ENCODE data around the gene CARS1.
"Not testable (repeated sequence)": the region's sequence is repeated elsewhere in the genome, so short reads cannot be mapped to it uniquely, and the experiment has no call there.

Gene CARS1

DNA sequence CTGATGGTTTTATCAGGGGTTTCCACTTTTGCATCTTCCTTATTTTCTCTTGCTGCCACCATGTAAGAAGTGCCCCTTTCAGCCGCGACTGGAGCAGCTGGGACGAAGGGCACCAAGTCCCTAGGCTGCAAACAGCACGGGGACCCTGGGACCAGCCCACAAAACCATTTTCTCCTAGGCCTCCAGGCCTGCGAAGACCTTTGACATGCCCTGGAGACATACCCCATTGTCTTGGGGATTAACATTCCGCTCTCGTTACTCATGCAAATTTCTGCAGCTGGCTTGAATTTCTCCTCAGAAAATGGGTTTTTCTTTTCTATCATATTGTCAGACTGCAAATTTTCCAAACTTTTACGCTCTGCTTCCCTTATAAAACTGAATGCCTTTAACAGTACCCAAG is 6.7 kb upstream of the CARS1 start:
- DNase-seq (ENCODE audit: insufficient read length, low spot score); FAIRE-seq: not testable (repeated sequence)

DNA sequence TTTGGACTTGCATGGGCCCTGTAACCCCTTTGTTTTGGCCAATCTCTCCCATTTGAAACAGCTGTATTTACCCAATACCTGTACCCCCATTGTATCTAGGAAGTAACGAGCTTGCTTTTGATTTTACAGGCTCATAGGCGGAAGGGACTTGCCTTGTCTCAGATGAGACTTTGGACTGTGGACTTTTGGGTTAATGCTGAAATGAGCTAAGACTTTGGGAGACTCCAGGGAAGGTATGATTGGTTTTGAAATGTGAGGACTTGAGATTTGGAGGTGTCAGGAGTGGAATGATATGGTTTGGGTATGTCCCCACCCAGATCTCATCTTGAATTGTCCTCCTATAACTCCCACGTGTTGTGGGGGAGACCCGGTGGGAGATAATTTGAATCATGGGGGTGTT is 6.2 kb upstream of the CARS1 start:
- not testable (repeated sequence) for DNase-seq (ENCODE audit: insufficient read length, low spot score); FAIRE-seq

- no peak for FAIRE-seq
- DNase-seq (ENCODE audit: insufficient read length, low spot score): no peak
Observed at GRCh38 chr11:3060436-3061025, 3.3 kb upstream of the CARS1 start.

DNA sequence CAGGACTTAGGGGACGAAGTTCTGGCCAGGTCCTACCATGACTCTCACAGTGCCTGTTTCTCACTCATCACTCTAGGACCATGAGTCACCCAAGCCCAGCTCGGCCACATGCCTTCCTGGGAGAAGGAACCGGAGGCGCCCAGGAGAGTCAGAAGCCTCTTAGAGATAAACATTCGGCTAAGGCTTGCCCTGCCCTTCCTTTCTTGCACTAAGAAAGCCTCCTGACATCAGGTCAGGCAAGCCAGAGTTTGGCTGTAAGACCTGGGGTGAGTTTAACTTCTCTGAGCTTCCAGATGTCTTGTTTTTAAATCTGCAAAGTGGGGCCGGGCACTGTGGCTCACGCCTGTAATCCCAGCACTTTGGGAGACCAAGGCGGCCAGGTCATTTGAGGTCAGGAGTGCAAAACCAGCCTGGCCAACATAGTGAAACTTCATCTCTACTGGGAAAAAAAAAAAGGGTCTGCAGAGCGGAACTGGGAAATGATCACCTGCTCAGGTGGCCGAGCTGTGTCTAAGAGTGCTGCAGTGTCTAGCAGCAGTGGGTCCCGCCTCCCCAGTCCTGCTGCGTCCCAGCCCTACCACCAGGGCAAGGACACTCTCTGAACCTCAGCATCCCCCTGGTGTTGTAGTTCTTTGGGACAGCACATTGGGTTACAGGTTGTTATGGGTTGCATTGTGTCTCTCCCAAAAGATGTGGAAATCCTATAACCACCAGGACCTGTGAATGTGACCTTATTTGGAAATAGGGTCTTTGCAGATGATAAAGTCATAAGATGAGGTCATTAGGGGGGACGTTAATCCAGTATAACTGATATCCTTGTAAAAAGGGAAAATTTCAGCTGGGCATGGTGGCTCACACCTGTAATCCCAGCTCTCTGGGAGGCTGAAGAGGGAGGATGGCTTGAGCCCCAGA is 1.8 kb upstream of the CARS1 start:
- FAIRE-seq (no peak), DNase-seq (ENCODE audit: insufficient read length, low spot score) (no peak)

DNA sequence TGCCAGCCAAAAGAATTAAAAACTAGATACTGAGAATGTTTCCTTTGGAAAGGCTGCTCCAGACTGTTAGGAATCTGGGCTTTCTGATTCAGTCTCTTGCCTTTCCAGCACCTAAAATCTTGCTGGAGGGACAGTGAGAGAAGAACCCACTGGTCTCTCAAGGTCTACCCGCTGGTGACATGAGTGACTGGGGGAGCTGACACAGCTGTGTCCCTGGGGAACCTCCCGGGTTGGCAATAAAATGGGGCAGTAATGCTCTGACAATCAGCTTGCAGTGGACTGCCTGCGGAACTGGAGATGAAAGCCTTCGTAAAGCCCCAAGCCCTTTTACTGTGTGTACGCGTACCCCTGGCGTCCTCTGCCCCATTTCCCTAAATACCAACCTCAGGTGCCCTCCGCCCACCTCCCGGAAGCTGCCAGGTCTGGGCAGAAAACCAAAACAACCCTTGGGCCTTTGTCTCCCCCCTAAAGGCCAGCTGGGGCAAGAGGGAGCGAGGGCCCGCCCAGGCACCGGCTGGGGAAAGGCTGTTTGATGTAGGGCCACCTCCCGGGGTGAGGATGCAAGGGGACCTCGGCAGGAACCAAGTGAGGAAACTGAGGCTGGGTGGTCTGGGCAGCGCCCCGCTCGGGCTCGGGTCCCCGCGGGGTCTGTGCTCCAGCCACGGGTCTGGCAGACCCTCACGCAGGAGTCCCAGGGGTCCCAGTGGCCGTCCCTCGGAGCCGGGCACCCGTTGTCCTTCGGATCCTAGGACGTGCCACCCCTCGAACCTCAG is 741 bp downstream of the CARS1 start:
- FAIRE-seq (no peak), DNase-seq (ENCODE audit: insufficient read length, low spot score) (no peak)

DNA sequence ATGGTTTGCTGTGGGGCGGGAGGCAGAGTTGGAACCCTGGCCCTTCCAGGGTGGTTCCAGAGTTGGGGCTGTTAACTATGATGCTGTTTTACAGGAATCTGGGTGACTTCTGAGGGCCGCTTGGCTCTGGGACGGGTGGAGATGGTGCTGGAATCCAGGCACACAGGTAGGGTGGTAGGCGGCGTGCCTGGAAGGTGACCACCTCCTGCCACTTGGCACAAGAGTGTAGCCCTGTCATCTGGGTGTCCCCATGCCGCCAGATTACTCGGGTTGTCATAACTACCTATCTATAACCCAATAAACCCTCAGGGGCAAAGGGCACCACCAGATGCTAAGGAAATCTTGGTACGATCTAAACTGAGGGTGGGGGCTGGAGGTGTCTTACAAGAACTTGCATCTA is 1.3 kb downstream of the CARS1 start:
- DNase-seq (ENCODE audit: insufficient read length, low spot score): no peak
- FAIRE-seq: no peak

DNA sequence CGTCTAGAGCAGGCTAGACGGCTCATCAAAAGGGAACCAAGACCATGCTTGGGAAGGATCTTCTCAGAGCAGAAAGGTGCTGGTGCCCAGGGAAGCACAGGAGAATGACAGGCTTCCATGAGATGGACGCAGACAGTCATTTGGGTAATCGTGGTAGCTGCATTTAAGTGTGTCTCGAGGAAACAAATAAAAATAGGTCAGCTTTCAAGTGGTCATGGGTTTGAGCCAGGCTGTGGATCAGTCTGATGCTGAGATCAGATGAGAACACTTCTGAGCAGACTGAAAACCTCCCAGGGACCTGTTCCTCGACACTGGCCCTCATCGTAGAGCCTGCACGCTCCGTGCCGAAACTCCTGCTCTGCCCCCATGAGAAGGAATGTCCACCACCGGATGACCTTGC is 4.7 kb downstream of the CARS1 start:
- DNase-seq (ENCODE audit: insufficient read length, low spot score): no peak
- no peak for FAIRE-seq

- DNase-seq (ENCODE audit: insufficient read length, low spot score): no peak
- FAIRE-seq: no peak
Observed at GRCh38 chr11:3052109-3052479, 5.1 kb downstream of the CARS1 start.

DNA sequence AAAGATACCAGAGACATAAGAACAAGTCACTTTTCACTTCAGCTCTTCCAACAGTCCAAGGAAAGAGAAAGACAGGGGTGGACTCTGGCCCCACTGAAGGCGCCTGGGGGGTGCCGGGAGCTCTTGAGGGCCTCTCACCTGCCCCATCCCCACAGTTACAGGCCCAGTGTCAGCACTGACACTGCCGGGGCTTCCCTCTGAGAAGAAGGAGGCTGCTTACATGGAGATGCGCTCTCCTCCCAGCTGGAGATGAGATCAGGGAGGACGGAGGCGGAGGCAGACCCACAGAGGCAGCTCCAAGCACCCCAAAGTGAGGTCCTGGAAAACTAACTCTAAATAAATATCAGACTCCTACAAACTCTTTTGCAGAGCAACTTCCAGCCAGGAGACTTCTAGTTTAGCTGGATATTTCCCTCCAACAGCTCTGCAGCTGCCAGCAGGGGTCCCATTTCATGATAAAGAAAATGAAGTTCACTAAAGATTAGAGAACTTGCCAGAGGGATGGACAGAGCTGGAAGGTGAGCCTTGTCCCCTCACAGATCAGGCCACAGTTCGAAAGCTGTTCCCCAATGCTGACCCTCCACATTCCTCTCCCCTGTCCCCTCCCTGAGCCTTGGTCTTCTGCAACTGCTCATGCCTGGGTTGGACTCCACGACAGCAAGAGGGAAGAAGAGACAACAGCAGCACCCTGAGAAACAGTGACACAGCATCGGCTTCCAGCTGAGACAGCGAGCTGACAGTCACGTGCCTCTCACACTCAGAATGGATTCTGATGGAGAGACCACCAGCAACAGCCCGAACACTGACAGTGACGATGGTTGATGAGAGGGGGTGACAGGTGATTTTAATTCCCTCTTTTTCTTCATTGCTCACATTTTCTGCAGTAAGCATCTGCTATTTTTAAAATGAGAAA is 5.8 kb downstream of the CARS1 start:
- no peak for FAIRE-seq

GRCh38 chr11:3050386-3051195 is 6.6 kb downstream of the CARS1 start:
- FAIRE-seq: no peak
- no peak for DNase-seq (ENCODE audit: insufficient read length, low spot score)

More for the DNA sequence above, 5.8 kb downstream of the CARS1 start:
- DNase-seq (ENCODE audit: insufficient read length, low spot score): no peak

DNA sequence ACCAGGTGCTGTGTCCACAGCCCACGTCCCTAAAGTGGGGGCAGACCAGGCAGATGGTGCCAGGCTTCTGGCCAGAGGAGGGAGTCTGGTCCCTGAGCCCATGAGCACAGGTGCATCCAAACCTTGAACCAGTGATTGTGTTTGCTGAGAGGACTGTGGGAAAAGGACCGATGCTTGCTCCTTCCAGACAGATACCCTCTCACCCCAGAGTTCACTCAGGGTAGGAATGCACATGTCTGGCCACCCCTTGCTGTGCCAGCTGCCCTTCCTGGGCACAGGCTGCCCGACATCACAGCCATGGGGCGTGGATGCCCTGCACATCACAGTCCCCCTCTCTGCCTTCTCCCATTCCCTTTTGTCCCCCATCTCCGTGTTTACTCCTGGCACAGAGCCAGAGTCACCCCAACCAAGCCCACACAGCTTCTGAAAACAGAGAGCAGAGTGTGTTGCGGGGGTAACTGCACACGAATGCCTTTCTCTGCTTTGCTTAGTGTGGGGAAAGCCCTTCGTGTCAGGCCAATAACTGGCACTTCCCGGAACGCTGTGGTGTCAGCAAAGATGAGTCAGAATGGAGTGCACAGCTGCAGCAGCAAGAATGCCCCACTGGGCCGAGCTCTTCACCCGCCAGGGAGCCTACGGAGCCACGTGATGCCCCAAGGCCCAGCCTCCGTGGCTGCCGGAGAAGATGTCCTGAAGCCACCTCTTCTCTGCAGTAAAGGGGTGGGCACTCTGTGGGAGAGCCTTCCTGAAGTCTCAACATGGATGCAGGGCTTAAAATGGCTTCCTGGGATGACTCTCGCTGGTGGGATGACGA is 7.6 kb downstream of the CARS1 start:
- DNase-seq (ENCODE audit: insufficient read length, low spot score) (peak; percentile 85), FAIRE-seq (peak; percentile 94)

GRCh38 chr11:3047637-3048036 is 9.6 kb downstream of the CARS1 start:
- no peak for FAIRE-seq
- DNase-seq (ENCODE audit: insufficient read length, low spot score): no peak

DNA sequence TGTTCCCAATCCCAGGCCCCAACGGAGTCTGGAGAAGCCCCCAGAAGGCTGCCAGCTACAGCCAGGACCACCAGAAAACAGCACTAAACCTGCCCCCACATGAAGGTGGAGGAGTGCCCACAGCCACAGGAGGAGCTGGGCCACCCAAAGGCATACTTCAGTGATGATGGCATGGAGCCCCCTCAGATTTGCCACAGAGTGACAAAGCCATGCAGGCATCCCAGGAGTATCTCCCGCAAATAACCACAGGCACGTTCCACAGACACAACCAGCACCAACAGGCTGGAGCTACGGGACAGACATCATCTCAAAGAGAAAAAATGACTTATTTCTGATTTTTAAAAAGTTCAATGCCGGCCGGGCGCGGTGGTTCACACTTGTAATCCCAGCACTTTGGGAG is 10.6 kb downstream of the CARS1 start:
- DNase-seq (ENCODE audit: insufficient read length, low spot score) (no peak), FAIRE-seq (no peak)

- DNase-seq (ENCODE audit: insufficient read length, low spot score): no peak
- FAIRE-seq: no peak
Observed at GRCh38 chr11:3046190-3046589, 11.0 kb downstream of the CARS1 start.

DNA sequence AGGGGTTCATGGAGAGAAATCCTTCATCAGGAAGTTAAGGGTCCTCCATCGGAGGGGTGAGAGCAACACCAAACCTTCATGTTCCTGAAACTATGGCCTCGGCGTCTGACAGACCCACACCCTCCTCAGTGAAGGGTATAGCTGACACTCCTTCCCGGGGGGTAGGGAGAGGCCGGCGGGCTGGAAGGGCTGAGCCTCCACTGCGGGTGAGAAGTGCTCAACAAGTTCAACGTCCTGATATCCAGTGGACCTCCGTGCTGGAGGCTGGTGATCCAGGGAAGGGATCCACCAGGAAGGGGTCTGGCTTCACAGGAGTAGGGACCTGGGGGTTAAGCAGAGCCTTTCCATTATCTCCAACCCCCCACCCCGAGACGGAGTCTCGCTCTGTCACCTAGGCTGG is 12.3 kb downstream of the CARS1 start:
- no peak for FAIRE-seq
- no peak for DNase-seq (ENCODE audit: insufficient read length, low spot score)

DNA sequence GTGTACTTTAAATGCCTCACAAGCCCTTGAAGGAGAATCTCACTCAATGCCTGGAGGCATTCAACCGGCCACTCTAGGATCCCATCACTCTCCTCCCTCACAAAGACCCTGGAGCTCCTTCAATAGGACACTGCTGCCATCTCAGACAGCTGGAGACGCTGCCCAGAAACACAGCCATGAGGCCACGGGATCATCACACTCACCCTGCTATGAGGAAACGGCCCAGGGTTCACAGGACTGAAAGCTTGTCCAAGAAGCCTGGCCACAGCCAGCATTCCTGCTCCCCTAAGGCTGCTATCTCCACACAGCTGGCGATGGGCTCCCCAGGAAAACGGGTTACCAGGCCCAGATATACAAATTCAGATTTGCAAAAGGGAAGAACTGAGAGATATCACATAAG is 13.2 kb downstream of the CARS1 start:
- DNase-seq (ENCODE audit: insufficient read length, low spot score) (no peak), FAIRE-seq (no peak)

- no peak for FAIRE-seq
- DNase-seq (ENCODE audit: insufficient read length, low spot score): no peak
Observed at GRCh38 chr11:3043315-3043871, 13.8 kb downstream of the CARS1 start.

- no peak for DNase-seq (ENCODE audit: insufficient read length, low spot score)
- no peak for FAIRE-seq
Observed at GRCh38 chr11:3042496-3043314, 14.5 kb downstream of the CARS1 start.
